ENCODE data around the gene NCOA7.

- no peak for TF ChIP-seq EP300 (IDR thresholded peaks at IDR 0.05; ENCODE audit: borderline replicate concordance in 1 of 2, low read depth in 2 of 2, low read length in 2 of 2)
- no peak for TF ChIP-seq EZH2 (IDR thresholded peaks at IDR 0.05; ENCODE audit: low read depth, low read length, severe bottlenecking)
- no peak for TF ChIP-seq SP1 (IDR thresholded peaks at IDR 0.05; ENCODE audit: low read depth, low read length)
- no peak for TF ChIP-seq CTCF (IDR thresholded peaks at IDR 0.05; ENCODE audit: control extremely low read depth in 1 of 3, insufficient read depth in 1 of 3, low read depth in 1 of 3, low read length in 3 of 3)
- TF ChIP-seq POLR2AphosphoS5 (IDR thresholded peaks at IDR 0.05; ENCODE audit: low read depth, low read length) = no peak
- no peak for TF ChIP-seq JUN (IDR thresholded peaks at IDR 0.05; ENCODE audit: low read depth, low read length)
- no peak for TF ChIP-seq POLR2A (IDR thresholded peaks at IDR 0.05; ENCODE audit: control extremely low read depth in 1 of 2, low read depth in 2 of 2, low read length in 2 of 2)
- TF ChIP-seq SUZ12 (IDR thresholded peaks at IDR 0.05; ENCODE audit: low read length) = no peak
- no peak for TF ChIP-seq ASH2L (IDR thresholded peaks at IDR 0.05; ENCODE audit: low read length)
- TF ChIP-seq HDAC6 (IDR thresholded peaks at IDR 0.05; ENCODE audit: low read depth, low read length) = no peak
- TF ChIP-seq RAD21 (IDR thresholded peaks at IDR 0.05 in 1 of 2, conservative IDR thresholded peaks at IDR 0.05 in 1 of 2; ENCODE audit: low read depth in 2 of 2, low read length in 2 of 2) = no peak
- TF ChIP-seq TCF12 (IDR thresholded peaks at IDR 0.05; ENCODE audit: low read depth, low read length) = no peak
- TF ChIP-seq MAX (IDR thresholded peaks at IDR 0.05) = no peak
Observed at GRCh38 chr6:125792172-125792571, 1.4 kb downstream of the NCOA7 start.
